NT2/D1 (cell line): Measurements from ENCODE around the gene MMEL1.

Source experiments
- DNase-seq: peaks from one replicate; pipeline ENCODE4 v3.0.0-alpha.2; 2011; ENCODE audit warnings: low read depth, low spot score
- H3K27me3 ChIP-seq: 2 replicates; pipeline ENCODE4 v1.6.0; 2011; ENCODE audit warnings: mild to moderate bottlenecking; ENCODE audit not compliant: insufficient read length, insufficient read depth
- H3K36me3 ChIP-seq: 2 replicates; pipeline ENCODE4 v1.6.1; 2011; ENCODE audit warnings: mild to moderate bottlenecking, low read length, mixed read lengths; ENCODE audit not compliant: insufficient read depth, insufficient read length
- H3K4me1 ChIP-seq: 2 replicates; pipeline ENCODE4 v1.5.1; 2011; ENCODE audit not compliant: insufficient read depth, insufficient read length
- H3K4me3 ChIP-seq: 2 replicates; pipeline ENCODE4 v1.5.1; 2011; ENCODE audit warnings: low read depth; ENCODE audit not compliant: insufficient read length
- H3K9ac ChIP-seq: 2 replicates; pipeline ENCODE4 v1.6.0; 2011; ENCODE audit warnings: low read depth; ENCODE audit not compliant: insufficient read length
- H3K9me3 ChIP-seq: 2 replicates; pipeline ENCODE4 v1.5.1; 2011; ENCODE audit warnings: mild to moderate bottlenecking, low read length; ENCODE audit not compliant: insufficient read depth
- SUZ12 ChIP-seq: IDR thresholded peaks from 2 replicates; pipeline ENCODE4 v1.6.1; 2011; ENCODE audit not compliant: insufficient read length, insufficient read depth; ENCODE audit errors: extremely low read depth
- YY1 ChIP-seq: IDR thresholded peaks from 2 replicates; pipeline ENCODE4 v1.6.1; 2011; ENCODE audit not compliant: insufficient read length, insufficient read depth
- ZNF274 ChIP-seq: IDR thresholded peaks from 2 replicates; pipeline ENCODE4 v1.6.1; 2011; ENCODE audit warnings: mild to moderate bottlenecking, low read depth, low read length

Gene MMEL1

DNA sequence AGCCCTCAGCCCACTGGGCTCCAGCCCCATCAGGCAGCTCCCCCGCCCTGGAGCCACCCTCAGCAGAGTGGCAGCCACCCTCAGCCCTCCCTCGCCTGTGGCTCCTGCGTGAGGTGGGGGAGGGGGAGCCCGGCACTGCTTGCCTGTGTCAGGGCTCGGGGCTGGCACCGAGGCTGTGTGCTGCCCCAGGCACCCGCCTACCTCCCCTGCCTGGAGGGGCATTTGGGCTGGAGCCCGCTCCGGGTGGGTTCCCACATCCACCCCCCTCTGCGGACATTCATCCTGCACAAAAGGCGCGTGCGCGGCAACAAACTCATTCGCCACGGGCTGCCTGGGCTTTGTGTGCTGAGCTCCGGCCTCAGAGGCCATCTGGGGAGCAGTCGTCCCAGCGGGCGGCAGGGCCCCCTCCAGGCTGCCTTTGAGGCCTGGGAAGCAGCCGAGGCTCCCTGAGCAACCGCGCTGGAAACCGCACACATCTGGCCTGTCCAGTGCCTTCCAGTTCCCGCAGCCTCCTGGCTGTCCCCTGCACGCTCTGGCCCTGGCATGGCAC is 89.2 kb downstream of the MMEL1 start:
- Histone ChIP-seq H3K9me3 (no peaks in the 10 kb centered on the region), H3K4me3 (no peak overlapping the region), H3K27me3 (peaks cover 40% of the 10 kb centered on the region), H3K9ac (peak overlapping the region; percentile 26), H3K36me3 (no peaks in the 10 kb centered on the region), H3K4me1 (peaks cover 20% of the 10 kb centered on the region)
- DNase-seq, result no peak
- TF ChIP-seq YY1, result no peak
- TF ChIP-seq ZNF274, result no peak
- no peak for TF ChIP-seq SUZ12

DNA sequence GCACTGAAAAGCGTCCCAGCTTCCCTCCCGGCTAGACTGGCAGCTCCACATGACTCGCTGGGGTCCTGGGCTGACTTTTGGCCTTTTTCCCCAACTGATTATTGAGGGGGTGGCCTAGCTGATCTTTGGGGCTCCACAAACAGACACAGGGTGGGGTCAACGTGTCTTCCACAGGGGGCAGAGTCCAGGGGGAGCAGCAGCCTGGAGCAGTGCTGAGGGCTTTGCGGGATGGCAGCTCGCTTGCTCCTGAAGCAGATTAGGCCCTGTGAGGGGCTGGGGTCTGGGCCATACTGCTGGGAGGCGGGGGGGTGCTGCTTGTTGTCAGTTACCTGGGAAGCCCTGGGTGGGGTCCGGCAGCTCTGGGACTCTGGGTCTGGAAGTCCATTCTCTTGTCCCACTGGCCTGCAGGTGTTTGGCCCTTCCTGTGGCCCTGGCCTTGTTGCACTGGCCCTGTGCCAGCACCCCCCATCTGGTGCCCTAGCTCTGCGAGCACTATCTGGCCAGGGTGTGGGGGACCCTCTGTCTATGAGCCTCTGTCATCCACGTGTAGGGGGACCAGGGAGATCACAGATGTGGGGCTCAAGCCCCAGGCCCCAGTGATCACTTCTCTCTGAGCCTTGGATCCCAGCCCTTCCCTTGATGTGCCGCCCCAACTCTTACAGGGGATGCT is 90.4 kb downstream of the MMEL1 start:
- DNase-seq, result no peak
- Histone ChIP-seq H3K4me3 (no peak overlapping the region), H3K9me3 (no peaks in the 10 kb centered on the region), H3K4me1 (peaks cover 20% of the 10 kb centered on the region), H3K36me3 (no peaks in the 10 kb centered on the region), H3K9ac (peak overlapping the region; percentile 21), H3K27me3 (peaks cover 52% of the 10 kb centered on the region)
- TF ChIP-seq SUZ12 (no peak), YY1 (no peak), ZNF274 (no peak)

DNA sequence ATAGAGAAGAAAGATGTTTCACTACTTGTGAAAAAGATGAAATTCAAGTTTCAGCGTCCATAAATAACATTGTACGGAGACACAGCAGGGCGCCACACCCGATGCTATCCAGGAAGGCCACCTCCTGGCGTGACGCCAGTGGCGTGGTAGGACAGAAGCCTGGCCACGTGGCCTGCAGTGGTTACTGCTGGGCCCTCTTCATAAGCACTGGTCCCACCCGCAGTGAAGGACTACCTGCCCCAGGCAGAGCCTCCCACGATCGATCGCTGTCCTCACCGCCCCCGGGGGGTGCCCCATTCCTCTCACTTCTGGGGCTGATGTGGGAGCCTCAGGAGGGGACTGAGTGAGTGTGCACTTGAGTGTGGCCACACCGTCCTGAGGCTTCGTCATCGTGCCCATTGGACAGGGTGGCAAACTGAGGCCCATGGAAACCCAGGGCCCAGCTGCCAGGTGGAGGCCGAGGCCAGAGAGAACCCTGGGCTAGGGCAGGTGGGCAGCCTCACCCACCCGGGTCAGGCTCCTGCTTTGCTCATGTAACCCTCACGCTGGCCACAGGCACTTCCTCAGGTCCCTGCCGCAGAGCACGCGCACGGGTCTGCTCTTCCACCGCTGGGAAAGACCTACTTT is 91.1 kb downstream of the MMEL1 start:
- Histone ChIP-seq H3K27me3 (peaks cover 56% of the 10 kb centered on the region), H3K9ac (peak overlapping the region; percentile 21)

DNA sequence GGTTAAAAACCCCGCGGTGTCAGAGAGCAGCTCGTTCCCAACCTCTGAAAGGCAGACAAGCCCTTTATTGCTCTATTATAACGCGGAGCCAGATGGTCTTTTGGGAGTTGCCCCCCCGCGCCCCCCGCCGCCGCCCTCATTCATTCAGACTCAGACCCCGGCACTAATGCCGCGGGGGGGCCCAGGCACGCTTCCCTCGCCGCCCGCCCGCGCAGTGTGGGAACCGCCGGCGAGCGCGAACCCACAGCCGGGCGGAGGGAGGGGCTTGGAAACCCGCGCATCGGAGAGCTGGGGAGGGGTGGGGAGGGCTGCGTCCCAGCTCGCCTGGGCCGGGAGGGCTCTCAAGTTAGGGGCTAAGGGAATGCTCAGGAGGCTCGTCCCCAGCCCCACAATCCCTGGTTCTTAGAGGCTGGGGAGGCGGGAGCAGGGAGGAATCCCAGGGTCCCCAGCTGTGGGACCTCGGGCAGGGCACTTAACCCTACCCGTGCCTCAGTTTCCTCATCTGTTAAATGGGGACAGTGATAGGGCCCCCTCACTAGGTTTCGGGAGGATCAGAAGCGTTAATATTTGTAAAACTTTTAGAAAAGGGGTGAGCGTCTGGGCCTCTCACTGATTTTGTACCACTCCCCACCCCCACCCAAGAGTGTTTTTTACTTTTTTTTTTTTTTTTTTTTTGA is 91.9 kb downstream of the MMEL1 start:
- no peak for TF ChIP-seq SUZ12
- no peak for TF ChIP-seq YY1
- no peak for TF ChIP-seq ZNF274
- peaks cover 20% of the 10 kb centered on the region for H3K4me1 ChIP-seq
- no peaks in the 10 kb centered on the region for H3K9me3 ChIP-seq
- no peak overlapping the region for H3K4me3 ChIP-seq
- no peak for DNase-seq
- peaks cover 58% of the 10 kb centered on the region for H3K27me3 ChIP-seq
- H3K36me3 ChIP-seq, result no peaks in the 10 kb centered on the region
- peak overlapping the region; percentile 56 for H3K9ac ChIP-seq

More for the DNA sequence above, 91.1 kb downstream of the MMEL1 start:
- peaks cover 20% of the 10 kb centered on the region for H3K4me1 ChIP-seq
- no peak overlapping the region for H3K4me3 ChIP-seq
- no peak for DNase-seq
- H3K9me3 ChIP-seq, result no peaks in the 10 kb centered on the region
- no peaks in the 10 kb centered on the region for H3K36me3 ChIP-seq
- no peak for TF ChIP-seq YY1
- no peak for TF ChIP-seq SUZ12
- no peak for TF ChIP-seq ZNF274
